GM12878 (cell line): ENCODE results near the gene PREX1. TPM values are rescaled to one million over a fixed set of nuclear protein-coding genes. Genes with fewer than 3 reads are reported as not detected.

Source experiments
- HDAC6 ChIP-seq: fragments of 200-600 bp; sonication (generic); IDR thresholded peaks from one replicate; pipeline ENCODE4 v1.8.0; 2017; ENCODE audit warnings: antibody characterized with exemption; ENCODE audit not compliant: unreplicated experiment
- MEF2B ChIP-seq: fragments of 450-650 bp; IDR thresholded peaks from 2 replicates; pipeline ENCODE4 v1.6.1; 2018; ENCODE audit warnings: mild to moderate bottlenecking, moderate library complexity; ENCODE audit not compliant: partially characterized antibody, poor library complexity, severe bottlenecking
- NBN ChIP-seq: fragments of 450-650 bp; IDR thresholded peaks from 2 replicates; pipeline ENCODE4 v1.6.1; 2016
- NR2C1 ChIP-seq: fragments of 450-650 bp; IDR thresholded peaks from 2 replicates; pipeline ENCODE4 v1.6.1; 2017; ENCODE audit warnings: antibody characterized with exemption, mild to moderate bottlenecking, moderate library complexity
- NR2F1 ChIP-seq: fragments of 450-650 bp; conservative IDR thresholded peaks from 2 replicates; pipeline ENCODE4 v1.6.1; 2017; ENCODE audit warnings: mild to moderate bottlenecking
- STAT3 ChIP-seq: IDR thresholded peaks from 2 replicates; pipeline ENCODE4 v1.6.1; 2011; ENCODE audit warnings: low read depth, low read length, improper control_type of control experiment
- TCF12 ChIP-seq: IDR thresholded peaks from 2 replicates; pipeline ENCODE4 v1.6.1; 2011; ENCODE audit warnings: low read depth, mild to moderate bottlenecking, low read length
- polyA plus RNA-seq, 11 experiments: library from polyadenylated mRNA; depleted of rRNA in 4 of 11; unstranded in 6 of 11; stranded (reverse) in 5 of 11; fragments of >200 nt; fragmentation: Nextera tagmentation in 4 of 11; fragmentation: Illumina TruSeq in 1 of 11; extraction: Ambion mirVana in 4 of 11; extraction: Trizol in 1 of 11; gene quantifications; 1 replicate in 1 of 11; 2 replicates in 10 of 11; pipeline versions ENCODE4 v1.2.1 to v1.2.3, GENCODE V29; 2011 to 2016; ENCODE audit warnings: inconsistent platforms in 2 of 11, missing spikeins in 2 of 11, low read depth in 1 of 11
- total RNA-seq, 4 experiments: library from RNA; depleted of rRNA in 3 of 4; stranded (reverse); fragments of >200 nt in 3 of 4; fragmentation: Illumina TruSeq in 1 of 4; extraction: Trizol in 1 of 4; gene quantifications; 2 replicates each; pipeline versions ENCODE4 v1.2.1 to v1.2.3, GENCODE V29; 2013 to 2021
- TF ChIP-seq, protein P1 (sequence below): fragments of 450-650 bp; formaldehyde crosslinking; IDR thresholded peaks from 2 replicates; pipeline ENCODE4 v1.5.0; 2022; ENCODE audit warnings: mild to moderate bottlenecking, missing genetic modification characterization
- TF ChIP-seq, protein P2 (sequence below): fragments of 450-650 bp; formaldehyde crosslinking; IDR thresholded peaks from 2 replicates; pipeline ENCODE4 v1.4.0; 2020; ENCODE audit warnings: mild to moderate bottlenecking, moderate library complexity

Gene PREX1
- total and polyA plus RNA-seq, 10 of the 15 experiments (the other 5 are each of a cell fraction or from before 2014, with no cell fraction given) = 2.6 to 114 (median 38.9) TPM

DNA sequence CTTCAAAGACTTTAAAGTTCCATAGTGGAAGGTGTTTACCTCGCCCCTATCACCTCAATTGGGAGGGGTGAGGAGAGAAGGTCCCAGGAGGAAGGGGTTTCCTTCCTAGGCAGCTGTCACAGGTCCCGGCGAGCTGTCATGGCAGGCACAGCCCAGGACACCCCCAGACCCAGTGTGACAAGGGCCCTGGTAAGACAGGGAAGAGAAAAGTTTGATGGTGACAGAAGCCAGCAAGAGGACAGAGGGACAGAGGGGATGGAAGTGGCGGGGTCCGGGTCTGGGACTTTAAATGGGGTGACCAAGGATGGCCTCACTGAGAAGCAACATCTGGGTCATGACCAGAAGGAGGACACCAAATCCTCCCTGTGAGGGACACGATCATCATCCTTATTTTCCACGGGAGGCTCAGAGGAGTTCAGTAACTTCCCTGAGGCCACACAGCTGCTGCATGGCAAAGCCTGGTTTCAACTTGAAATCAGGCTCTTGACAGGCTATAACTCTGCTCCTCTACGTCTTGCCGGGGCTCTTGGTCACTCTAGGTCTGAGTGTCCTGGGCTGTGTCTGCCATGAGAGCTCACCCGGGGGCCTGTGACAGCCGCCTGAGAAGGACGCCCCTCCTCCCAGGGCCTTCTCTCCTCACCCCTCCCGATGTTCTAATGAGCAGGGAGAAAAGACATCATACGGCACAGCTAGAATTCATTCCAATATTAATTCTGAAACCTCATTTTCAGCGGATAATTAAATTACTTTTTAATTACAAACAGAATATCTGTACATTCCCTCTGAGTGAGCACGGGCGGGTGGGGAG lies 222.2 kb downstream of the PREX1 start (continued):
- TF ChIP-seq, protein P1, sequence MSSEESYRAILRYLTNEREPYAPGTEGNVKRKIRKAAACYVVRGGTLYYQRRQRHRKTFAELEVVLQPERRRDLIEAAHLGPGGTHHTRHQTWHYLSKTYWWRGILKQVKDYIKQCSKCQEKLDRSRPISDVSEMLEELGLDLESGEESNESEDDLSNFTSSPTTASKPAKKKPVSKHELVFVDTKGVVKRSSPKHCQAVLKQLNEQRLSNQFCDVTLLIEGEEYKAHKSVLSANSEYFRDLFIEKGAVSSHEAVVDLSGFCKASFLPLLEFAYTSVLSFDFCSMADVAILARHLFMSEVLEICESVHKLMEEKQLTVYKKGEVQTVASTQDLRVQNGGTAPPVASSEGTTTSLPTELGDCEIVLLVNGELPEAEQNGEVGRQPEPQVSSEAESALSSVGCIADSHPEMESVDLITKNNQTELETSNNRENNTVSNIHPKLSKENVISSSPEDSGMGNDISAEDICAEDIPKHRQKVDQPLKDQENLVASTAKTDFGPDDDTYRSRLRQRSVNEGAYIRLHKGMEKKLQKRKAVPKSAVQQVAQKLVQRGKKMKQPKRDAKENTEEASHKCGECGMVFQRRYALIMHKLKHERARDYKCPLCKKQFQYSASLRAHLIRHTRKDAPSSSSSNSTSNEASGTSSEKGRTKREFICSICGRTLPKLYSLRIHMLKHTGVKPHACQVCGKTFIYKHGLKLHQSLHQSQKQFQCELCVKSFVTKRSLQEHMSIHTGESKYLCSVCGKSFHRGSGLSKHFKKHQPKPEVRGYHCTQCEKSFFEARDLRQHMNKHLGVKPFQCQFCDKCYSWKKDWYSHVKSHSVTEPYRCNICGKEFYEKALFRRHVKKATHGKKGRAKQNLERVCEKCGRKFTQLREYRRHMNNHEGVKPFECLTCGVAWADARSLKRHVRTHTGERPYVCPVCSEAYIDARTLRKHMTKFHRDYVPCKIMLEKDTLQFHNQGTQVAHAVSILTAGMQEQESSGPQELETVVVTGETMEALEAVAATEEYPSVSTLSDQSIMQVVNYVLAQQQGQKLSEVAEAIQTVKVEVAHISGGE (CRISPR knock-in tag) = no peak
- TF ChIP-seq STAT3 = no peak
- no peak for TF ChIP-seq NR2F1
- TF ChIP-seq NR2C1 = no peak
- TF ChIP-seq, protein P2, sequence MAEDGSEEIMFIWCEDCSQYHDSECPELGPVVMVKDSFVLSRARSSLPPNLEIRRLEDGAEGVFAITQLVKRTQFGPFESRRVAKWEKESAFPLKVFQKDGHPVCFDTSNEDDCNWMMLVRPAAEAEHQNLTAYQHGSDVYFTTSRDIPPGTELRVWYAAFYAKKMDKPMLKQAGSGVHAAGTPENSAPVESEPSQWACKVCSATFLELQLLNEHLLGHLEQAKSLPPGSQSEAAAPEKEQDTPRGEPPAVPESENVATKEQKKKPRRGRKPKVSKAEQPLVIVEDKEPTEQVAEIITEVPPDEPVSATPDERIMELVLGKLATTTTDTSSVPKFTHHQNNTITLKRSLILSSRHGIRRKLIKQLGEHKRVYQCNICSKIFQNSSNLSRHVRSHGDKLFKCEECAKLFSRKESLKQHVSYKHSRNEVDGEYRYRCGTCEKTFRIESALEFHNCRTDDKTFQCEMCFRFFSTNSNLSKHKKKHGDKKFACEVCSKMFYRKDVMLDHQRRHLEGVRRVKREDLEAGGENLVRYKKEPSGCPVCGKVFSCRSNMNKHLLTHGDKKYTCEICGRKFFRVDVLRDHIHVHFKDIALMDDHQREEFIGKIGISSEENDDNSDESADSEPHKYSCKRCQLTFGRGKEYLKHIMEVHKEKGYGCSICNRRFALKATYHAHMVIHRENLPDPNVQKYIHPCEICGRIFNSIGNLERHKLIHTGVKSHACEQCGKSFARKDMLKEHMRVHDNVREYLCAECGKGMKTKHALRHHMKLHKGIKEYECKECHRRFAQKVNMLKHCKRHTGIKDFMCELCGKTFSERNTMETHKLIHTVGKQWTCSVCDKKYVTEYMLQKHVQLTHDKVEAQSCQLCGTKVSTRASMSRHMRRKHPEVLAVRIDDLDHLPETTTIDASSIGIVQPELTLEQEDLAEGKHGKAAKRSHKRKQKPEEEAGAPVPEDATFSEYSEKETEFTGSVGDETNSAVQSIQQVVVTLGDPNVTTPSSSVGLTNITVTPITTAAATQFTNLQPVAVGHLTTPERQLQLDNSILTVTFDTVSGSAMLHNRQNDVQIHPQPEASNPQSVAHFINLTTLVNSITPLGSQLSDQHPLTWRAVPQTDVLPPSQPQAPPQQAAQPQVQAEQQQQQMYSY (CRISPR knock-in tag) = no peak
- TF ChIP-seq NBN = no peak
- TF ChIP-seq TCF12 = no peak
- no peak for TF ChIP-seq HDAC6
- no peak for TF ChIP-seq MEF2B
